T-helper 1 cell treated with Interleukin-12 subunit alpha and Interleukin-12 subunit beta and Interleukin-4 antibody, amounts not matched to agents 30 ng/mL and 1 ng/mL, for 36 hours (primary cell): ENCODE data around the gene ACP3. TPM values are rescaled to one million over a fixed set of nuclear protein-coding genes. Genes with fewer than 3 reads are reported as not detected.

Source experiments
- intact Hi-C: fragments of 100-400 bp; cut with micrococcal nuclease; formaldehyde crosslinking; loops from one replicate; pipeline ENCODE4 v1.15.1; 2024
- total RNA-seq: library from RNA; stranded (reverse); gene quantifications from 2 replicates; pipeline ENCODE4 v1.2.3, GENCODE V29; 2022

ACP3 gene
- total RNA-seq, 1 donor from 2014 or later: not detected

GRCh38 chr3:132405609-132406299 lies 88.5 kb downstream of the ACP3 start:
- intact Hi-C loops: no loop called here

- intact Hi-C loops: no loop called here
Measured at GRCh38 chr3:132406587-132406986, 89.4 kb downstream of the ACP3 start.

DNA sequence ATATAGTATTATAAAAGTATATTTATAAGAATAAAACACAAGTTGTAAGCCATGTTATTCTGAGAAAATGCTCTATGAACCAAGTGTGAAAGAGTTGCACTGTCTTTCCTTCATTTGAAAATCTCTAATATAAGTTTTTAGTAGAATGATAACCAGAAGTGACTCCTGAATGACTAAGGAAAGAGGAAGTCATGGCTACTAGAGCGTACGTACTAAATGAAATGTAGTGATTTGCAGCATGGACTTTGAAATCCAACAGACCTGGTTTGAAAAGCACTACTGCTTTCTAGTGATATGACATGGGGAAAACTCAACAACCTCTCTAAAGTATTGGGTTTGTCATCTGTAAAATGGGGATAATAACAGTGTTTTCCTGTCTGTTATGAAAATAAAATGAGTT lies 89.8 kb downstream of the ACP3 start:
- intact Hi-C loops: no loop called here

Other genes with a start within 250 kb of the ACP3 start
- gene DNAJC13, start 100.1 kb downstream of the ACP3 start, total RNA-seq: 35.4 TPM in 2 replicates